Mononuclear cell (primary cell): ENCODE measurements around the gene UGGT1. TPM values are rescaled to one million over a fixed set of nuclear protein-coding genes. Genes with fewer than 3 reads are reported as not detected.
A peak's percentile ranks its signal among the peaks of the same experiment; 100 is the strongest.

Source experiments
- H3K27me3 ChIP-seq: 2 replicates; pipeline ENCODE4 v1.6.0; 2011; ENCODE audit warnings: low read length, control low read depth; ENCODE audit not compliant: insufficient read depth
- H3K4me1 ChIP-seq: 2 replicates; pipeline ENCODE4 v1.5.1; 2011; ENCODE audit warnings: mild to moderate bottlenecking, low read length, control low read depth; ENCODE audit not compliant: insufficient read depth
- H3K4me3 ChIP-seq: 2 replicates; pipeline ENCODE4 v1.5.1; 2011; ENCODE audit warnings: mild to moderate bottlenecking, low read length, moderate library complexity
- H3K9me3 ChIP-seq: 2 replicates; pipeline ENCODE4 v1.5.1; 2011; ENCODE audit warnings: low read depth, mild to moderate bottlenecking, control low read depth, low read length
- total RNA-seq: library from RNA; depleted of rRNA; stranded (reverse); fragments of >200 nt; gene quantifications from one replicate; pipeline ENCODE4 v1.2.3, GENCODE V29; 2012

Gene UGGT1
- 44.4 TPM for total RNA-seq

DNA sequence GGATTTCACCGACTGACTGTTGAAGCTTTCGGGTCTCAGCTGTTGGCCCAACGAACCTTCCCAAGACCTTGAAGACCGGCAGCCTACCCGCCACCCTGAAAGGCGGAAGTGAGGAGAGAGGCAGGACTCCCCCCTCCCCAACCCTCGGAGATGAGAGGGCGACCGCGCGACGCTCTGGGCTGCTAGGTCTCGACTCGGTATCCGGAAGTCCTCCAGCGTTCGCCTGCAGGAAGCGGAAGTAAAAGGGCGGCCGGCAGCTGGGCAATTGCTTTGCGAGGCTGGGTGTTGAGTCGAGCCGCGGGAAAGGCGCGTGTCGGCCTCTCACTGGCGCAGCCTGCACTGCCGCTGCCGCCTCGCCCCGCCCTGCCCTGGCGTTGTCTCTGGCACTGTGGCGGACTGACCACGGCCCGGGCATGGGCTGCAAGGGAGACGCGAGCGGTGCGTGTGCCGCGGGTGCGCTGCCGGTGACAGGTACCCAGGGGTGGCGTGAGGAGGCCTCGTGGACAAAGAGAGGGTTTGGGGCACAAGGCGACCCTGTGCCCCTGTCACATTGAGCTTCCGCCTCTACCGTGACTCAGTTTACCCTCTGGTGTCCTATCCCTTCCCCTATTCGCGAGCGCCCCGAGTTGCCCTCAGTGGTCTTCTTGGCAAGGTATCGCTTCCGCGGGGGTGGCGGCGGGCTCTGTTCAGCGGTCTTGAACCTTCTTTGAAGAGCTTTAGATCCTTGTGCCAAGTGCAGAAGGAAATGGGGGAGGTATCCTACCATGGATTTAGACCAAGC is at the start of gene UGGT1:
Gene UGGT1 (plus strand): TSS at position 256 of the 781 bp plus-strand sequence. CDS start 158 bp downstream, at position 414.
- H3K4me1 ChIP-seq, result peaks cover 34% of the 10 kb centered on the region
- H3K27me3 ChIP-seq, result no peaks in the 10 kb centered on the region
- no peaks in the 10 kb centered on the region for H3K9me3 ChIP-seq
- H3K4me3 ChIP-seq, result peak within 1 kb of the TSS; percentile 91

DNA sequence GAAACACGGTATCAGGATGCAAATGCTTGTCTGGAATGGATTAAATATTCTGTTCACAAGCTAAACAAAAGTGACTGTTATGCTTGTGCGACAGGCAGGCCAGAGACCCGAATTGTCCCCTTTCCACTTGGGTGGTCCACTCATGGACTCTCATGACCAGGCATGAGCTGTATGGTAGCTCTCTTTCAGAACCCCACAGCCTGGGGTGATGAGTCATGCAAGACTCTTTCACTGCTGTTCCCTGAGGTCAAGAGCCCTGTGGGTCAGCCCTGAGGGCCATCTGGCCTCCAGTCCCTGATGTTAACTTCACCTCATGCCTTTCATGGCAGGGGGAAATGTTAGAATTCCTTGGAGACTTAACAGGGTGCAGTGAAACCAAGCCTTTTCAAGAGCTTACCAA is 49.4 kb upstream of the UGGT1 start:
- no peak overlapping the region for H3K4me3 ChIP-seq
- H3K9me3 ChIP-seq, result peaks cover 29% of the 10 kb centered on the region
- no peaks in the 10 kb centered on the region for H3K4me1 ChIP-seq
- H3K27me3 ChIP-seq, result no peaks in the 10 kb centered on the region

DNA sequence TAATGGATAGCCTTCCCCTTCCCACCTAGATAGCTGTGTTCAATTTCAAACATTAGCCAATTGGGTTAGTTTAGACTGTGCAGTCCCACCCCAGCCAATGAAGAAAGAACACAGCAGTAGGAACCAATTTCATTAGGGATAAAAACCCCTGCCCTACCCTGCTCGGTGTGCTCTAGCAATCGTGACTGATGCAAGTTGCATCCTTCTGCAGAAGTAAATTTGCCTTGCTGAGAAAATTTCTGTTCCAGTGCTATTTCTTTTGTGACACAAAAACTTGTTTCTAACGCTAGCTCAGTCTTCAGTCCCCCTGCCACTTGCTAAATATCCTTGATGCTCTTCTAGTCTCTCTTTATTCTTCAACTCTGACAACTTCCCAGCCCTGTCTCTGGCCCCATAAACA is 48.0 kb upstream of the UGGT1 start:
- no peaks in the 10 kb centered on the region for H3K27me3 ChIP-seq
- H3K9me3 ChIP-seq, result peaks cover 15% of the 10 kb centered on the region

DNA sequence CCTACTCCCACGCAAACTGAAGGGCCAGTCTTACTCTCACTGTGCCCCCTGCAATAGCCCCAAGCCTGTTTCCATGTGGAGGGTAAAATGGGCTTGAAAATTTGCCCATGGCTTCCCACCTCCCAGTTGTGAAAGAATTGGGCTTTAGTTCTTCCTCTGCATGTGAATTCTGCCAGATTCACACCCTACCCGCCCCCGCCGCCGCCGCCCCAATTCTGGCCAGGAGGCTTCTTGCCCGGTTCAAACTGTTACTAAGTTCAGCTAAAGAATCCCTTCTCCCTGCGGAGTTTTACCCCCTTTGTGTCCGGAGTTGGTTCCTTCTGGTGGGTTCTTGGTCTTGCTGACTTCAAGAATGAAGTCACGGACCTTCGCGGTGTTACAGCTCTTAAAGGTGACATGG is 37.7 kb upstream of the UGGT1 start:
- Histone ChIP-seq H3K4me3 (no peak overlapping the region), H3K27me3 (no peaks in the 10 kb centered on the region), H3K9me3 (no peaks in the 10 kb centered on the region), H3K4me1 (no peaks in the 10 kb centered on the region)

More for the DNA sequence above, 48.0 kb upstream of the UGGT1 start:
- H3K4me1 ChIP-seq, result no peaks in the 10 kb centered on the region
- no peak overlapping the region for H3K4me3 ChIP-seq

- no peaks in the 10 kb centered on the region for H3K4me1 ChIP-seq
- H3K4me3 ChIP-seq, result no peak overlapping the region
- H3K27me3 ChIP-seq, result no peaks in the 10 kb centered on the region
- H3K9me3 ChIP-seq, result no peaks in the 10 kb centered on the region
These were observed 36.7 kb upstream of the UGGT1 start for GRCh38 chr2:128054104-128054885.

DNA sequence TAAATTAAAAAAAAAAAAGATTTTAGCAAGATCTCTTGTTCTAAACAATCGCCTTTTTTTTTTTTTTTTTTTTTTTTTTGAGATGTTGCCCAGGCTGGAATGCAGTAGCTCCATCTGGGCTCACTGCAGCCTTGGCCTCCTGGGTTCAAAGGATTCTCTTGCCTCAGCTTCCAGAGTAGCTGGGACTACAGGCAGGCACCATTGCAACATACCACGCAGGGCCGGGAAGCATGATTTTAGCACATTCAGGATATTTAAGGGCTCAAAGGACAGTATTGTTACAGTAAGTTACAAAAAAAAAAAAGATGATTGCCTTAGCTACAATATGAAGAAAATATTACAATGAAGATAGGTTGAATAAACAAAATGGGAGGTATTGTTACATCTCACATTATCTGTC is 33.7 kb upstream of the UGGT1 start:
- Histone ChIP-seq H3K4me1 (no peaks in the 10 kb centered on the region), H3K4me3 (no peak overlapping the region), H3K9me3 (no peaks in the 10 kb centered on the region), H3K27me3 (no peaks in the 10 kb centered on the region)

DNA sequence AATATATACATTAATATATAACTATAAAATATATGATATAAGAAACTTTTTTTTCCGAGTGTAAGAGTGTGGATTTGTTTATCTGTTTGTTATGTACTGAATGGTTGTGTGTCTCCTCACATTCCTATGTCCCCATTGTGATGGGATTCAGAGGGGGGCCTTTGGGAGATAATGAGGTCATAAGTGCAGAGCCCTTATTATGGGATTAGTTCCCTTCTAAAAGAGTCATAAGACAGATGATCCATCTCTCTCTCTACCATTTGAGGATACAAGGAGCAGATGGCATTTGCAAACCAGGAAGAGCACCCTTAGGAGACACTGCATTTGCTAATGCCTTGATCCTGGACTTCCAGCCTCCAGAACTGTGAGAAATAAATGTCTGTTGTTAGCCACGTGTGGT is 32.9 kb upstream of the UGGT1 start:
- Histone ChIP-seq H3K9me3 (no peaks in the 10 kb centered on the region), H3K27me3 (no peaks in the 10 kb centered on the region), H3K4me3 (no peak overlapping the region), H3K4me1 (no peaks in the 10 kb centered on the region)

GRCh38 chr2:128062571-128062970 is 28.4 kb upstream of the UGGT1 start:
- no peaks in the 10 kb centered on the region for H3K27me3 ChIP-seq
- H3K4me3 ChIP-seq, result no peak overlapping the region
- H3K9me3 ChIP-seq, result no peaks in the 10 kb centered on the region

GRCh38 chr2:128064353-128064752 is 26.6 kb upstream of the UGGT1 start:
- Histone ChIP-seq H3K27me3 (no peaks in the 10 kb centered on the region), H3K4me3 (no peak overlapping the region), H3K9me3 (no peaks in the 10 kb centered on the region), H3K4me1 (no peaks in the 10 kb centered on the region)

More at GRCh38 chr2:128062571-128062970, 28.4 kb upstream of the UGGT1 start:
- no peaks in the 10 kb centered on the region for H3K4me1 ChIP-seq

- Histone ChIP-seq H3K4me1 (no peaks in the 10 kb centered on the region), H3K9me3 (no peaks in the 10 kb centered on the region), H3K27me3 (no peaks in the 10 kb centered on the region), H3K4me3 (no peak overlapping the region)
These were observed 21.2 kb upstream of the UGGT1 start for GRCh38 chr2:128069769-128070168.

DNA sequence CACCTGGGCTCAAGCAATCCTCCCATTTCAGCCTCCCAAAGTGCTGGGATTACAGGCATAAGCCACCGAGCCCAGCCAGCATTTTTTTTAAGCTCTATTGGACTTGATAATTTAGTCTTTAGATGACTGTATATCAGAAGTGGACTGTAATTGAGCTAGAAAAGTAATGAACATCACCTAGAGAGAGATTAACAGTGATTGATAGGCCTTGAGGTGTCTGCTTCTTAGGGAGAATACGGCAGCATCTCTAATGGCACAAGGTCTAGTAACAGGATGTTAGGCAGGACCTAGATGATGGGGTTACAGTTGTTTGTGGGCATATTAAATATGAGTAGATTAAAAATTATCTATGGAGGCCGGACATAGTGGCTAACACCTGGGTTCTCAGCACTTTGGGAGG is 17.7 kb upstream of the UGGT1 start:
- Histone ChIP-seq H3K4me1 (no peaks in the 10 kb centered on the region), H3K27me3 (no peaks in the 10 kb centered on the region), H3K9me3 (no peaks in the 10 kb centered on the region), H3K4me3 (no peak overlapping the region)

- Histone ChIP-seq H3K4me1 (no peaks in the 10 kb centered on the region), H3K9me3 (no peaks in the 10 kb centered on the region), H3K4me3 (no peak overlapping the region), H3K27me3 (no peaks in the 10 kb centered on the region)
These were observed 14.4 kb upstream of the UGGT1 start for GRCh38 chr2:128076461-128077106.

DNA sequence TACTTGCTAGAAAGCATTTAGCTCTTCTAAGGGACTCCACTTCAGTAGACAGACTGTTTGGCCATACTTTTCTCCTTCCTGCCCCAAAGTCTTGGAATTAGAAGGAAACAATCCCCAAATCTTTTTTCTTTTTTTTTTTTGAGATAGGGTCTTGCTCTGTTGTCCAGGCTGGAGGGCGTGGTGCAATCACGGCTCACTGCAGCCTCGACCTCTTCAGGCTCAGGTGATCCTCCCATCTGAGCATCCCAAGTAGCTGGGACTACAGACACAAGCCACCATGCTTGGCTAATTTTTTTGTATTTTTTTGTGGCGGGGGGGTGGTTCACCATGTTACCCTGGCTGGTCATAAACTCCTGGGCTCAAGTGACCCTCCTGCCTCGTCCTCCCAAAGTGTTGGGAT is 6.2 kb upstream of the UGGT1 start:
- Histone ChIP-seq H3K27me3 (no peaks in the 10 kb centered on the region), H3K4me3 (no peak overlapping the region), H3K9me3 (no peaks in the 10 kb centered on the region), H3K4me1 (no peaks in the 10 kb centered on the region)

GRCh38 chr2:128086244-128086643 is 4.8 kb upstream of the UGGT1 start:
- no peak overlapping the region for H3K4me3 ChIP-seq
- no peaks in the 10 kb centered on the region for H3K4me1 ChIP-seq
- no peaks in the 10 kb centered on the region for H3K27me3 ChIP-seq
- no peaks in the 10 kb centered on the region for H3K9me3 ChIP-seq

GRCh38 chr2:128090575-128090944 is 440 bp upstream of the UGGT1 start:
- H3K4me3 ChIP-seq, result peak overlapping the region; percentile 91
- H3K4me1 ChIP-seq, result peaks cover 34% of the 10 kb centered on the region
- H3K27me3 ChIP-seq, result no peaks in the 10 kb centered on the region
- H3K9me3 ChIP-seq, result no peaks in the 10 kb centered on the region
